ACC112 (cell line): ENCODE measurements around the gene MICAL3.

Experiments
- H2AFZ ChIP-seq: fragments of 200-600 bp; sonication (generic); one replicate; pipeline ENCODE4 v1.6.0; 2017; ENCODE audit warnings: antibody characterized with exemption, low read length; ENCODE audit not compliant: unreplicated experiment
- H3K27ac ChIP-seq: fragments of 200-600 bp; sonication (generic); 2 replicates; pipeline ENCODE4 v1.5.1; 2014; ENCODE audit warnings: low read depth, mild to moderate bottlenecking, antibody characterized with exemption, low read length, moderate library complexity
- H3K27me3 ChIP-seq: fragments of 200-600 bp; sonication (generic); 2 replicates; pipeline ENCODE4 v1.6.1; 2014; ENCODE audit warnings: mild to moderate bottlenecking, antibody characterized with exemption, low read length, moderate library complexity, mixed read lengths; ENCODE audit not compliant: insufficient read depth
- H3K36me3 ChIP-seq: fragments of 200-600 bp; sonication (generic); 2 replicates; pipeline ENCODE4 v1.6.1; 2016; ENCODE audit warnings: mild to moderate bottlenecking, antibody characterized with exemption, low read length, moderate library complexity, mixed read lengths; ENCODE audit not compliant: insufficient read depth
- H3K4me1 ChIP-seq: fragments of 200-600 bp; sonication (generic); one replicate; pipeline ENCODE4 v1.6.1; 2016; ENCODE audit warnings: low read length, mixed read lengths; ENCODE audit not compliant: insufficient read depth, unreplicated experiment, control insufficient read depth
- H3K4me3 ChIP-seq: fragments of 200-600 bp; sonication (generic); 2 replicates; pipeline ENCODE4 v1.5.1; 2014; ENCODE audit warnings: mild to moderate bottlenecking, low read depth, low read length
- H3K79me2 ChIP-seq: fragments of 200-600 bp; sonication (generic); one replicate; pipeline ENCODE4 v1.6.0; 2016; ENCODE audit warnings: low read length; ENCODE audit not compliant: control insufficient read depth, unreplicated experiment, insufficient read depth

MICAL3 gene

DNA sequence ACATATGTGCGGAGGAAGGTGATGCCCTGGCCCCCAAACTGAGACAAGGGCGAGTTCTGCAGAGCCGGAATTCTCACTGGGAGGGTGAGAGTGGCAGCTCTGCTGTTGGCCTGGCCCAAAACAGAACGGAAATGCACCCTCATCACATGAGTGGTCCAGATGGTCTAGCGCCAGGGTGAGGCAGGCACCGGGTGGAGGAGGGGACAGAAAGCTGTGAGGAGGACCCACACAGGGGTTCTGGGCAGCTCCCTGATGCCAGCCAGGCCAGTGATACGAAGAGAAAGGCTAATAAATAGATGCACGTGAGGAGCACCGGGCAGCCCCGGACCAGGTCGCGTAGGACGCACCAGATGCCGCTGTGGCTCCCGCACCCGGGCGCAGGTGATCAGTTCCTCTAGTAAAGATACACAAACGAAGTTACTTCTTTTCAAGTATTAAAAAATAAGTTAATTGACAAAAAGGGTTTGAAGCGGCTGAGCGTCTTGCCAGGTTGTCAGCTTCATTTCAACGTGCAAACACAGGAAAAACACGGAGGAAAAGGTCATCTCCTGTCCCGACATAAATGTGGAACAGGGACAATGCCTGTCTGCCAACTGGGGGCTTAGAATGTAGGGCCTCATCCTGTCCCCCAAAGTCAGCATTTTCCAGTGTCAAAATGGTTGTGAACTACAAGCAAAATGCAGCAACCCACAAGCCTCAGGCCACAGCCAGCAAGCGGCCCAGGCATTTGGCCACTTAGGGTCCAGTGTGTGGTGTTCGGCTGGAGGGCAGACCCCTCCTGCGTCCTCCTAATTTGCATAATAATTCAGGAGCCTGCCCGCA lies 234.8 kb downstream of the MICAL3 start:
- no peak overlapping the region for H3K27ac ChIP-seq
- H3K4me1 ChIP-seq = no peaks in the 10 kb centered on the region
- no peaks in the 10 kb centered on the region for H3K79me2 ChIP-seq
- no peaks in the 10 kb centered on the region for H3K36me3 ChIP-seq
- H3K27me3 ChIP-seq = no peaks in the 10 kb centered on the region
- no peak overlapping the region for H2AFZ ChIP-seq
- H3K4me3 ChIP-seq = no peak overlapping the region

DNA sequence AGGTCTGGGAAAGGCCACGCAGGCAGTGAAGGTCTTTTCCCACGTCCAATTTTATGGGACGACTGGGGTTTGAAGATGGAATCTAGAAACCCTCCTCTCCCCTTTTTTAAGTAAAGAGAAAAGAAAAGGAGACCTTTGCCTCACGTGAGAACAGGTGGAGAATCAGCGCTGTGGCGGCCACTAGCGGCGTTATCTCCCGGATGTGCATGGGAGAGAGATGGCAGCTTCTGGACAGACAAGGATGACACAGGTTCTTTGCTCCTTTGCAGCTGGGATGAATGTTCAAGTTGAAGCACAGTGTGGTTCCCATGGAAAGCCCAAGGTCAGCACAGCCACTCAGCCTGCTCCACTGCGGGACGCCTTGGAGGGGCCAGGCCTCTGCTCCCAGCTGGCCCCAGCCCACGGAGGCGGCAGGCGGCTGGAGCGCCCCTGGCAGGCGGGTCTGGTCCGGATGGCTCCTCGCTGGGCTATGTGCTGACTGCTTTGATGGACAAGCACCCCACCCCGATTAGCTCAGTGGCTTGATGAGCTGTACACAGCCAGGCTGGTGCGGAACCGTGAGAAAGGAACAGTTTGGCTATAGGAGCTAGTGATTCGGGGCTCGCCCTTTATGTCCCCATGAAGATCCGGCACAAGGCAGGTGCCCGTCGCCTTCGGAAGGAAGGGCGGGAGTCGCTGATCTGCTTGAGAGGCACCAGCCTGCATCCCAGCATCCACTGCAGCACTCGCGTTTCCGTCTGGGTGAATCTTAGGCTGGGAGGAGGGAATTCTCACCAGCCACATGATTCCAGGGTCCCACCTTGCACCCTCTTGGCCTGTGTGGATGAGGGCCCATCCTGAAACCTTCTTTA lies 235.6 kb downstream of the MICAL3 start:
- no peaks in the 10 kb centered on the region for H3K4me1 ChIP-seq
- H2AFZ ChIP-seq = no peak overlapping the region
- H3K27me3 ChIP-seq = no peaks in the 10 kb centered on the region
- no peak overlapping the region for H3K4me3 ChIP-seq
- no peak overlapping the region for H3K27ac ChIP-seq
- no peaks in the 10 kb centered on the region for H3K79me2 ChIP-seq
- H3K36me3 ChIP-seq = no peaks in the 10 kb centered on the region

- H3K27ac ChIP-seq = no peak overlapping the region
- H3K36me3 ChIP-seq = no peaks in the 10 kb centered on the region
- no peaks in the 10 kb centered on the region for H3K4me1 ChIP-seq
- no peaks in the 10 kb centered on the region for H3K27me3 ChIP-seq
- H3K4me3 ChIP-seq = no peak overlapping the region
- H2AFZ ChIP-seq = no peak overlapping the region
- H3K79me2 ChIP-seq = no peaks in the 10 kb centered on the region
Measured at GRCh38 chr22:17787716-17788330, 236.5 kb downstream of the MICAL3 start.

GRCh38 chr22:17787241-17787640 lies 237.1 kb downstream of the MICAL3 start:
- Histone ChIP-seq H3K27ac (no peak overlapping the region), H3K4me1 (peaks cover 4% of the 10 kb centered on the region), H3K27me3 (no peaks in the 10 kb centered on the region), H3K79me2 (no peaks in the 10 kb centered on the region), H2AFZ (no peak overlapping the region), H3K4me3 (no peak overlapping the region), H3K36me3 (no peaks in the 10 kb centered on the region)

DNA sequence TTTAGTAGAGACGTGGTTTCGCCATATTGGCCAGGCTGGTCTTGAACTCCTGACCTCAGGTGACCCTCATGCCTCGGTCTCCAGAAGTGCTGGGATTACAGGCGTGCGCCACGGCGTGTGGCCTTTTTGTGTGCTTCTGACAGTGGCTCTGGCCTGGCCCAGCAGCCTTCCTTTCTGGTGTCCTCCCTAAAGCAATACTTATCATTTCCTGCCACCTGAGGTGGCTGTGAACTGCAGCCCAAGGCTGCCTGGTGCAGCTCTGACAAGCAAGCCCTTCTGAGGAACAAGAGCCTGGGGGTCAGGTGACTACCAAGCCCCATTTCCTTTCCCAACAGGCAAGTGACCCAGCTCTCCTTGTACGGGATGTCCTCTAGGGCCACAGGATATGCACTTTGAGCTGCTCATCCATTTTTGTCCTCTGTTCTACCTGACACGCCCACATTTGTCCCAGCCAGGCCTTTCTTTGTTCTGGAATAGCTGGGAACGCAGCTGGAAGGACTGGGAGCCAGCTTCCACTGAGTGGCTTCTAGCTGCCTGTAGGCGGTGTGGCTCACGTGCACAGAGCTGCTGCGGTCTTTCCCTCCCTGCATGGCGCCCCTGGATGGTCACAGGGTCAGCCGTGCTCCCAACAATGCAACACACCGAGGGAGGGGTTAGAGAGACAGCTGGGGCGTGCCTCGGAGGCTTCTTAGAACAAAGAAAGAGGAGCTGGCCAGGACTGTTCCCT lies 237.8 kb downstream of the MICAL3 start:
- no peaks in the 10 kb centered on the region for H3K27me3 ChIP-seq
- H3K79me2 ChIP-seq = no peaks in the 10 kb centered on the region
- H3K36me3 ChIP-seq = no peaks in the 10 kb centered on the region
- no peak overlapping the region for H3K4me3 ChIP-seq
- no peak overlapping the region for H3K27ac ChIP-seq
- no peak overlapping the region for H2AFZ ChIP-seq
- peaks cover 8% of the 10 kb centered on the region for H3K4me1 ChIP-seq

GRCh38 chr22:17785185-17786184 lies 238.9 kb downstream of the MICAL3 start:
- Histone ChIP-seq H3K27ac (no peak overlapping the region), H3K79me2 (no peaks in the 10 kb centered on the region), H3K4me3 (no peak overlapping the region), H3K36me3 (no peaks in the 10 kb centered on the region), H3K4me1 (peaks cover 15% of the 10 kb centered on the region), H3K27me3 (no peaks in the 10 kb centered on the region), H2AFZ (no peak overlapping the region)

GRCh38 chr22:17784776-17785175 lies 239.6 kb downstream of the MICAL3 start:
- no peaks in the 10 kb centered on the region for H3K36me3 ChIP-seq
- H3K27me3 ChIP-seq = no peaks in the 10 kb centered on the region
- no peak overlapping the region for H3K4me3 ChIP-seq
- no peaks in the 10 kb centered on the region for H3K79me2 ChIP-seq
- H2AFZ ChIP-seq = no peak overlapping the region
- peaks cover 15% of the 10 kb centered on the region for H3K4me1 ChIP-seq
- no peak overlapping the region for H3K27ac ChIP-seq

DNA sequence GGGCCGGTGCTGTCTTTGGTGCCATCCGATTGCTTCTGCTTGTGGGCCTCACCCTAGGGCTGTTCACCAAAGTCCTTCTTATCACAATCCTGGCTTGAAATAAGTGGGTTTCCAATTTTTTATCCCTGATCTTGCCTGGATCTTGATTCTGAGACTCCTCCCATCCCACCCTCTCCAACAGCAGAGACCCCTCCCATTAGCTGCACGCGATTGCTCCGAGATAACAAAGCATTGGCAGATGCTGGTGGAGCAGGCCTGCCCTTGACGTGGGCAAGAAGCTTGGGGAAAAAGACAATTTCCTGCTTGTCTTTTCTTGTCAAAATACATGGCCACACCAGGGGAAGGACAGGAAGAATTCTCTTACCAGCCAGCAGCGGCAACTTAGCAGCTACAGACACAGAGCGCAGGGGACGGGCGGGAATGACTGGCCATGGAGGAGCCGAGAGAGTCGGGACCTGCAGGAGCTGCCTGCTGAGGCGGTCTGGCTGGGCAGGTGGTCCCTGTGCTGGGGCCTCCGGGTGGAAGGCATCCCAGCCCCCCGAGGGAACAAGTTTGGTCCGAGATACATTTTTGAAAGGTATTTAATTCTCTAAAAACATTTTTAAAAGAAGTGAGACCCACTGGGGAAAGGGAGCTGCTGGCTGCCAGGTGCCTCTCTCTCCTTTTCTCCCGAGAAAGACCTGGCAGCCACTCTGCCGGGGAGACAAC lies 240.4 kb downstream of the MICAL3 start:
- Histone ChIP-seq H2AFZ (no peak overlapping the region), H3K4me3 (no peak overlapping the region), H3K79me2 (no peaks in the 10 kb centered on the region), H3K4me1 (peaks cover 15% of the 10 kb centered on the region), H3K27ac (no peak overlapping the region), H3K27me3 (no peaks in the 10 kb centered on the region), H3K36me3 (no peaks in the 10 kb centered on the region)

DNA sequence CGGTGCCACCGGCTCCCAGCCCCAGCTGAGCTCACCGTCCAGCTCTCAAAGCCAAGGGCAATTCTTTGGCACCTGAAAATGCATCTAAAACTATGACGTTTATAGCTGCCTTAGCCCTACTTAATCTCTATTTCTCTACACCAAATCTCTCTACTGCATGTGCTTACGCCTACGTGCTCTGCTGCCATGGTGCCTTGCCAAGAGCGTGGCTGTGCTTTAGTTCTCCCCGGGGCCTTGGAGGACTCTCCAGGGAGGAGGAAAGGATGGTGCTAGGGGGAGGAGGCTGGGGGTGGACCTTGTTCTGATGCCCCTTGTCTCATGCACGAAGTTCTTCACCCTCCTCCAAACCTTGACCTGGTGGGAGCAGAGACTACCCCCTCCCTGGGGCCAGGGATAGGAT lies 241.0 kb downstream of the MICAL3 start:
- no peak overlapping the region for H2AFZ ChIP-seq
- no peaks in the 10 kb centered on the region for H3K36me3 ChIP-seq
- no peaks in the 10 kb centered on the region for H3K79me2 ChIP-seq
- H3K27ac ChIP-seq = no peak overlapping the region
- H3K4me3 ChIP-seq = no peak overlapping the region
- no peaks in the 10 kb centered on the region for H3K27me3 ChIP-seq
- peaks cover 15% of the 10 kb centered on the region for H3K4me1 ChIP-seq
